ENCODE data around the gene HERPUD2.
"Not testable (repeated sequence)": the region's sequence is repeated elsewhere in the genome, so short reads cannot be mapped to it uniquely, and the experiment has no call there.

HERPUD2 gene

GRCh38 chr7:35690614-35691013, 4.3 kb downstream of the HERPUD2 start:
- in situ Hi-C loops (cut with HindIII; ENCODE audit: low sequenced_read_pairs), result not testable (repeated sequence)

DNA sequence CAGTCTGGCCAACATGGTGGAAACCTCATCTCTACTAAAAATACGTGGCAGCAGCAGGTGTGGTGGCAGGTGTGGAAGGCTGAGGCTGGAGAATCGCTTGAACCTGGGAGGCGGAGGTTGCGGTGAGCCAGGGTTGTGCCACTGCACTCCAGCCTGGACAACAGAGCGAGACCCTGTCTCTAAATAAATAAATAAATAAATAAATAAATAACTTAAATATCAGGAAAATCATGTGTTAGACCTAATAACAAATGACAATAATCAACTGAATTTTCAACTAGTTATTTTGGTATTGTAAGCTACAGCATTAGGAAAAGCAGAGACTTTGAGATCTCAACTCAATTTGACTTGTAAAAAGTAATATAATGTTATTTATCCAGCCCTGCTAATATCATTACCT, 9.2 kb downstream of the HERPUD2 start:
- in situ Hi-C loops (cut with HindIII; ENCODE audit: low sequenced_read_pairs), result no loop called here

DNA sequence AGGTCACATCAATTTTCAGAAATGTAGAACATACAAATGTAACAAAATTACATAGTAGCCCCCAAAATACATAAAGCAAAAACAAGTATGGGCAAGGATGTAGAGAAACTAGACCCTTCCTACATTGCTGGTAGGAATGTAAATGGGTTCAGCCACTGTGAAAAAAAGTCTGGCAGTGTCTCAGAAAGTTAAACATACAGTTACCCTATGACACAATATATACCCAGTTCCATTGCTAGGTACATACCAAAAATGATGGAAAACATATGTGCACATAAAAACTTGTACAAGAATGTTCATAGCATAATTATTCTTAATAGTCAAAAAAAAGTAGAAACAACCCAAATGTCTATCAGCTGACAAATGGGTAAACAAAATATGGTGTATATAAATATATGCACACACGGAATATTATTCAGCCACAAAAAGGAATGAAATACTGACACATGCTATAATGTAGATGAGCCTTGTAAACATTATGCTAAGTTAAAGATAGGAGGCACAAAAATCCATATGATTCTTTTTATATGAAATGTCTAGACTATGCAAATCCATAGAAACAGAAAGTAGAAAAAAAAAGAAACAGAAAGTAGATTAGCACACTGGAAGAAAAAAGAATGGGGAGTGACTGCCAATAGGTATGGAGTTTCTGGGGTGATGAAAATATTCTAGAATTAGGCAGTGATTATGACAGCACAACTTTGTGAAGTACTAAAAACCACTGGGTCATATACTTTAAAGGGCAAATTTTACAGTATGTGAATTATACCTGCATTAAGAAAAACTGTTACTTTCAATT, 13.5 kb downstream of the HERPUD2 start:
- in situ Hi-C loops (cut with HindIII; ENCODE audit: low sequenced_read_pairs), result no loop called here

DNA sequence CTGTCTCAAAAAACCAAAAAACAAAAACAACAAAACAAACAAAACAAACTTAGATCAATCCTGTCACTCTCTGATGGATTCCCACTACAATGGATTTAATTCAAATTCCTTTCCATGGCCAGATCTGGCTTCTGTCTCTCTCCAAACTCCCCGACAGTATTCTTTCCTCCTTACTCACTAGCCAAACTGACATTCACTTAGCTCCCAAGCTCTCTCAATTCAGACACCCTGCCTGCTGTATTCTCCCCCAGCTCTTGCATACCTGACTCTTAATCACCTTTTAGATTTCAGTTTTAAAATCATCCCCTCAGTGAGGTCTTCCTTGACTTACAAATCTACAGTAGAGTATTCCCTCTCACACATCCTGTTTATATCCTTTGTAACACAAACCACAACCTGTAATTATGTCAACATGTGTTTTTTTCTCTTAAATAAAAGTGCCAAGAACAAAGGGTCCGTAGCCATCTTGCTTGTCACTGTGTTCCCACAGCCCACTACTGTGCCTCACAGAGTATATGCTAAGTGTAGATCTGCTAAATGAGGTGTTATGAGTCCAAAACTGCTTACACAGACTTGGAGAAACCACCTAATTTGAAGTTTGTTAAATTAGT, 14.4 kb downstream of the HERPUD2 start:
- in situ Hi-C loops (cut with HindIII; ENCODE audit: low sequenced_read_pairs), result no loop called here

GRCh38 chr7:35677582-35678356, 17.2 kb downstream of the HERPUD2 start:
- in situ Hi-C loops (cut with HindIII; ENCODE audit: low sequenced_read_pairs), result no loop called here

GRCh38 chr7:35676211-35676610, 18.7 kb downstream of the HERPUD2 start:
- in situ Hi-C loops (cut with HindIII; ENCODE audit: low sequenced_read_pairs), result no loop called here

DNA sequence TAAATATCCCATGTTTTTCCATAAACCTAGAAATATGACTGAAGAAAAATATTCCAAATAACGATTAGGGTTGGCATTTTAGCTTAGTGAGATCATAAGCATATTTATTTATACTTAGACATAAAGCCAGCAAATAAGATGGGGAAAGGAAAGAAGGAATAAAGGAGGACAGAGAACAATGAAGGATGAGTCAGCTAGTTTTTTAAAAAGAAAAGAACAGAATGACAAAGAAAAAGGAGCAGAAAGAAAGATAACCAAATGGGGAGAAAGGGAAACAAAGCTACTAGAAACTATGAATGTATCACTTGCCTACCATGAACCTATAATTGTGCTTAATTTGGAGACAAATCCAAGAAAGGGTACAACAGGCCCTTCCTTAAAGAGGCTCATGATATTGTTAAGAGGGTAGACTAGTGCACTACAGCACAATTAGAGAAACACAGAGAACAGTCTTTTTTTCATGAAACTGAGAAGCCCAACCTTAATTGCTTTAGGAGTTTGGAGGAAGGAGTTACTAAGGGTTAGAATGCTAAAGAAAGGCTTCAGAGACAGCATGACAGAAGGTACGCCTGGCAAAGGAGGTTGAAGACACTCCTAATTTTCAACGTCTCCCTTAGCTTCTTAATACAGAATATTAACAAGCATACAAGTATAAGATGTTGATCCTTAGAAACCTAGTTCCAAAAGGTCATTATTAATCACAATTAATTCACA, 23.9 kb downstream of the HERPUD2 start:
- in situ Hi-C loops (cut with HindIII; ENCODE audit: low sequenced_read_pairs), result no loop called here

DNA sequence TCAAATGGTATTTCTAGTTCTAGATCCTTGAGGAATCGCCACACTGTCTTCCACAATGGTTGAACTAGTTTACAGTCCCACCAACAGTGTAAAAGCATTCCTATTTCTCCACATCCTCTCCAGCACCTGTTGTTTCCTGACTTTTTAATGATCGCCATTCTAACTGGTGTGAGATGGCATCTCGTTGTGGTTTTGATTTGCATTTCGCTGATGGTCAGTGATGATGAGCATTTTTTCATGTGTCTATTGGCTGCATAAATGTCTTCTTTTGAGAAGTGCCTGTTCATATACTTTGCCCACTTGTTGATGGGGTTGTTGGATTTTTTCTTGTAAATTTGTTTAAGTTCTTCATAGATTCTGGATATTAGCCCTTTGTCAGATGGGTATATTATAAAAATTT, 34.5 kb downstream of the HERPUD2 start:
- in situ Hi-C loops (cut with HindIII; ENCODE audit: low sequenced_read_pairs), result not testable (repeated sequence)

- in situ Hi-C loops (cut with HindIII; ENCODE audit: low sequenced_read_pairs), result no loop called here
Observed at GRCh38 chr7:35658606-35659201, 36.2 kb downstream of the HERPUD2 start.

- in situ Hi-C loops (cut with HindIII; ENCODE audit: low sequenced_read_pairs), result no loop called here
Observed at GRCh38 chr7:35657125-35657524, 37.8 kb downstream of the HERPUD2 start.

GRCh38 chr7:35654558-35654957, 40.4 kb downstream of the HERPUD2 start:
- in situ Hi-C loops (cut with HindIII; ENCODE audit: low sequenced_read_pairs), result not testable (repeated sequence)

DNA sequence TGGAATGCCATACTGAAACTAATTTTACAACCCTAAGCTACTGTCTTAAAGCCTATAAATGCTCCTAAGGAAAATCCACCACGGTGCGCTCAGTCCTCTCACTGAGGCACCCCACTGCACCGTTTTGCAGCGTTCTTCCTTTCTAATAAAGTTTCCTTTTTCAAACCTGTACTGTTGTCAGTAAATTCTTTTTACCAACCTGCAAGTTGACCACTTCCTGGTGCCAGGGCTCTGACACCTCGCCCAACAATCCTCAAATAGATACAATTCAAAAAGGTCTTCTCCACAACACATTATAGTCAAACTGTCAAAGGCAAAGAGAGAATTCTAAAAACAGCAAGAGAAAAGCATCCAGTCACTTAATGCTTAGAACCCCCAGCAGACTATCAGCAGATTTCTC, 42.8 kb downstream of the HERPUD2 start:
- in situ Hi-C loops (cut with HindIII; ENCODE audit: low sequenced_read_pairs), result no loop called here

DNA sequence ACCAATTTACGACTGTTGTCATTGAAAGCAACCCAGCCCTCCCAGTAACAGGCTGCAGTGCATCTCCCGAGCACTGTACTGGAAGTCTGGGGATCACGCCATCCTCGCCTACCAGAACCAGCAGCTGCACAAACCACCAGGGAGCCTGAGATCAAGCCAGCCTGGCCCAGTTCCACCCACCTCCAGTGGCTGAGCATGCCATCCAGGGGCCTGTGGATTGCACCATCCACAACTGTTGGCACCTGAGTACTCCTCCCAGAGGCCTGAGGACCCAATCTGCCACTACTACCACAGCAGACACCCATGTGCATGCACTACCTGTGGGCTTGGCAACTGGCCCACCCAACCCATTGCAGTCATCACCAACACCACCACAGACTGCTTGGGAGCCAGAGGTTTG, 44.2 kb downstream of the HERPUD2 start:
- in situ Hi-C loops (cut with HindIII; ENCODE audit: low sequenced_read_pairs), result no loop called here

DNA sequence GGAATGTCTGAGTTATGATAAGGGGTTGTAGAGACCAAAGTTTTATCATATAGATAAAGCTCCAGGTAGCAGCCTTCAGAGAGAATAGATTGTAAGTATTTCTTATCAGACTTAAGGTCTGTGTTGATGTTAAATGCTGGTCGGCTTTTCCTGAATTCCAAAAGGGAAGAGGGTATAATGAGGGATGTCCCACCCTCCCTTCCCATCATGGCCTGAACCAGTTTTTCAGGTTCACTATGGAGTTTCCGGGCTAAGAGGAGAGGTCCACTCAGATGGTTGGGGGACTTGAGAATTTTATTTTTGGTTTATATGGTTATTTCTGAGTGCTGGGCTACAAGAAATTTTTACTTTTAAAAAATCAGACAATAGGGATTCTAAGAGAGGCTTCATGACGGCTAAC, 45.2 kb downstream of the HERPUD2 start:
- in situ Hi-C loops (cut with HindIII; ENCODE audit: low sequenced_read_pairs), result no loop called here

DNA sequence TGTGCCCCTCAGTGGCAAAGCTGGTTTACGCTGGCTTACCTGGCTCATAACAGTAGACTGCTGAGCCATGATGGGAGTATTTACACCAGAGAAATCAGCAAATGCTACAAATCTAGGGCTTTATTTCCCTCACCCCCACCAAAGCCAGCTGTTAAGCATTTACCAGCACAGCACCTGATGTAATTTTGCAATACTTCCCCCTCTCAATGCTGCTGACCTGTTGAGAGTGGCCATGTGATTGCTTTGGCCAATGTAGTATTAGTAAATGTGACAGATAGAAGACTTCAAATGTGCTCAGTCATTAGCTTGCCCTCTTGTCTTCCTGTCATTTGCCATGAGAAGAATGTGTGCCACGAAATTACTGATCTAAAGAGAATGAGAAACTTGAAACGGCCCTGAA, 46.6 kb downstream of the HERPUD2 start:
- in situ Hi-C loops (cut with HindIII; ENCODE audit: low sequenced_read_pairs), result no loop called here

DNA sequence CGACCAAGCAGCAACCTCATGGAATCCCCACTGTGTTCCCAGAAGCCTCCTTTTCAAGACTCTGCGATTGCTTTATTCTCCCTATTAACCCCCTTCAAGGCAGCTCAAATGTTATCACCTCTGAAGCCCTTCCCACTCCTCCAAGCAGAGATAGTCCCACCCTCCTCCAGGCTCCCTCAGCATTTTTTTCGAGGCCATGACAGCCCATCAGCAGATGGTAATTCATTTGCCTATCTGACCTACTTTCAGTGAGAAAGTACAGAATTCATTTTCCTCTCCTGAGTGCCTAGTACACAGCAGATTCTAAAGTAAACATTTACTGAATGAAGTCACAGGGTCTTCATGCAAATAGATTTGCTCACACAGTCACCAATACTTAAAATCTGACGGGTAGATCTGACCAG, 47.8 kb downstream of the HERPUD2 start:
- in situ Hi-C loops (cut with HindIII; ENCODE audit: low sequenced_read_pairs), result no loop called here

DNA sequence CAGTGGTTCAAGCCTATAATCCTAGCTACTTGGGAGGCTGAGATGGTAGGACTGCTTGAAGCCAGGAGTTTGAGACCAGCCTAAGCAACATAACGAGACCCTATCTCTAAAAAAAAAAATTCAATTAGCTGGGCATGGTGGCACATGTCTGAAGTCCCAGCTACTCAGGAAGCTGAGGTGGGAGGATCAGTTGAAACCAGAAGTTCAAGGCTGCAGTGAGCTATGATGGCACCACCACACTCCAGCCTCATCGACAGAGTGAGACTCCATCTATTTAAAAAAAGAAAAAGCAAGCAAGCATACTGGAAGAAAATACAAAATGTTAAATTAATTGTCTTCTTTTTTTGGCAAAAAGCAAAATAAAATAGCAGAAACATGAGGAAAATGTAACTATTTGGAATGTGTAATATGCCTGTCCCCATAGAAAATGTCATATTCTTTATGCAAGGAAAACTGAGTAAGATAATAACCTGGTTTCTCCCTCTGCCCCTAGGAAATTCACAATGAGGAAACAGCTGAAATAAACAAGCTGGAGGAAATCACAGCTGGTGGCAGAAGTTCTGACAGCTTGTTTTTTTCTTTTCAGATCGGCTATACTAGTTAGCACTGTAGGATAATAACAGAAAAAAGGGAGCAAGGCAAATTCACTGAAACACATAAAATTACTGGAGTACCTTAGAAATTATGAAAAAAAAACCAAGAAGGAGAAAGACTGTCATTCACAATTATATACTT, 48.5 kb downstream of the HERPUD2 start:
- in situ Hi-C loops (cut with HindIII; ENCODE audit: low sequenced_read_pairs), result no loop called here

DNA sequence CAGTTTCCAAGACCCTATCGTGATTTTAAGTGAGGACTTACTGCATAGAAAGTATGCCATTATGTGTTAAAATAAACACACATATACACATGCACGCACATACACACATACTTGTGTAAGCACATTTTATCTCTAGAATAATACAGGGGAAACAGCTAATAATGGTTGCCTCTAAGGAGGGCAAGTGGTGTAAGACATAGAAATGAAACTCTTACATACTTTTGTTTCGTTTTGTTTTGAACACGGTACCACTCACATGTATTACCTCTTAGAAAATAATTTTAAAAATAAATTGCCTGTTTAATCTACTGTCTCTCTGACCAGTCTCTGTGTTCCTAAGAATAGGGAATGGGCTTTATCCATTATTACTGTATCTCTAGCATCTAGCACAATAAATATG, 49.2 kb downstream of the HERPUD2 start:
- in situ Hi-C loops (cut with HindIII; ENCODE audit: low sequenced_read_pairs), result no loop called here

DNA sequence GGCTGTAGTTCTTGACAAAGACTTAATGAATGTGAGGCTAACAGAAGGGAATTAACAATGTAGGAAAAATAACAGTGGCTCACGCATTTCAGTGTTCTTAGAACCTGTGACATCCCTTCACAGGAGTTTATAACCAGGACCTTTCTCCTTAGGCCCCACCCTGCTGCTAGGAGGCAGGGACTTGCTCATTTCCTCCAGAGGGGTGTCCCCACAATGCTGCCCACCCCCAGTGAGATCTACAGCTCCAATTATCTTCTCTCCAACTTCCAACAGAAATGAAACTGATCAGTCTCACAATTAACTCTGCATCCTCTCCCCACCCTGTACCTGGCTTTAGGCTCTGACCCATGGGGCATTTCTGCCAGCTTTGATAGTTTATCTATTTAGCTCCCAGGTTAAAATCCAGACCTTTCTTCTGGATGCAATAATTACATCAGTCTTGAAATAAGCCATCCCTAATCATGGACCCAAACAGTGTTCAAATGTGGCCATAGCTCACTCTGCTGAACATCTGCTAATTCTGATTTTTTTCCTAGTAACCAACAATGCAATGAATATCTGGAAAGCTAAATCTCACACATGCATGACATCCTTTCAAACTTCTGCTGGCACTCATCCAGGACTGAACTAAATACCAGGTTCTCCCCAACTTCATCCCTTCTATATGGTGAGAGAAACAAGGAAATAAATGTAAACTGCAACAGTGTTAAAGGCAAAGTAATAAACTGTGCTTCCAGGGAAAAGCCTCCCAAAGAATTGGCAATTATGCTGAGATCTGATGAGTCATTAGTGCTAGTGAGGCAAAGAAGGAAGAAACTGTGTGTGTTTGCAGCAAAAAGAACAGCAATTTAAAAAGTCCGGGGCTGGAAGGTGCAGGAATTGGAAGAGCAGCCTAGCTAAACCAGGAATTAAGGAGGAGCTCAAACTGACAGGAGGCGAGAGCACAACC, 64.6 kb downstream of the HERPUD2 start:
- in situ Hi-C loops (cut with HindIII; ENCODE audit: low sequenced_read_pairs), result no loop called here
